ENCODE data around the gene ADO. TPM values are rescaled to one million over a fixed set of nuclear protein-coding genes. Genes with fewer than 3 reads are reported as not detected.

The ADO gene
- total RNA-seq, 2 donors from 2014 or later, result 27.1 to 30.1 TPM

GRCh38 chr10:62810156-62810902, 5.8 kb downstream of the ADO start:
- WGBS, 2 experiments (ENCODE audit: insufficient coverage in 1 of 2, insufficient read length in 1 of 2), result 95 to 100% methylated on average over 6 to 8 of the region's 8 CpGs
- no peak for DNase-seq
- H3K4me3 ChIP-seq (ENCODE audit: low read length), result no peak overlapping the region
- TF ChIP-seq, protein P1, sequence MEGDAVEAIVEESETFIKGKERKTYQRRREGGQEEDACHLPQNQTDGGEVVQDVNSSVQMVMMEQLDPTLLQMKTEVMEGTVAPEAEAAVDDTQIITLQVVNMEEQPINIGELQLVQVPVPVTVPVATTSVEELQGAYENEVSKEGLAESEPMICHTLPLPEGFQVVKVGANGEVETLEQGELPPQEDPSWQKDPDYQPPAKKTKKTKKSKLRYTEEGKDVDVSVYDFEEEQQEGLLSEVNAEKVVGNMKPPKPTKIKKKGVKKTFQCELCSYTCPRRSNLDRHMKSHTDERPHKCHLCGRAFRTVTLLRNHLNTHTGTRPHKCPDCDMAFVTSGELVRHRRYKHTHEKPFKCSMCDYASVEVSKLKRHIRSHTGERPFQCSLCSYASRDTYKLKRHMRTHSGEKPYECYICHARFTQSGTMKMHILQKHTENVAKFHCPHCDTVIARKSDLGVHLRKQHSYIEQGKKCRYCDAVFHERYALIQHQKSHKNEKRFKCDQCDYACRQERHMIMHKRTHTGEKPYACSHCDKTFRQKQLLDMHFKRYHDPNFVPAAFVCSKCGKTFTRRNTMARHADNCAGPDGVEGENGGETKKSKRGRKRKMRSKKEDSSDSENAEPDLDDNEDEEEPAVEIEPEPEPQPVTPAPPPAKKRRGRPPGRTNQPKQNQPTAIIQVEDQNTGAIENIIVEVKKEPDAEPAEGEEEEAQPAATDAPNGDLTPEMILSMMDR (conservative IDR thresholded peaks at IDR 0.05), result no peak
- no peak overlapping the region for H3K27ac ChIP-seq (ENCODE audit: low read depth, low read length)
- peaks cover 16% of the 10 kb centered on the region for H3K4me1 Mint-ChIP-seq
- no peak overlapping the region for H3K4me3 Mint-ChIP-seq
- peaks cover 40% of the 10 kb centered on the region for H3K27me3 Mint-ChIP-seq (ENCODE audit: insufficient read depth)
- H3K27me3 ChIP-seq (ENCODE audit: control insufficient read depth, insufficient read depth, low read length, poor library complexity, severe bottlenecking), result peaks cover 44% of the 10 kb centered on the region
- no peaks in the 10 kb centered on the region for H3K9me3 ChIP-seq (ENCODE audit: control insufficient read depth, low read length)
- H3K9ac ChIP-seq (ENCODE audit: extremely low read depth, low read length, poor library complexity, severe bottlenecking), result no peak overlapping the region
- H3K36me3 ChIP-seq (ENCODE audit: control insufficient read depth, insufficient read depth, low read length), result peaks cover 3% of the 10 kb centered on the region
- H3K36me3 Mint-ChIP-seq (ENCODE audit: low read depth), result no peaks in the 10 kb centered on the region
- H3K27ac Mint-ChIP-seq, result no peak overlapping the region
- no peaks in the 10 kb centered on the region for H3K9me3 Mint-ChIP-seq
- peaks cover 8% of the 10 kb centered on the region for H3K4me1 ChIP-seq (ENCODE audit: control insufficient read depth, insufficient read depth, low read length)

DNA sequence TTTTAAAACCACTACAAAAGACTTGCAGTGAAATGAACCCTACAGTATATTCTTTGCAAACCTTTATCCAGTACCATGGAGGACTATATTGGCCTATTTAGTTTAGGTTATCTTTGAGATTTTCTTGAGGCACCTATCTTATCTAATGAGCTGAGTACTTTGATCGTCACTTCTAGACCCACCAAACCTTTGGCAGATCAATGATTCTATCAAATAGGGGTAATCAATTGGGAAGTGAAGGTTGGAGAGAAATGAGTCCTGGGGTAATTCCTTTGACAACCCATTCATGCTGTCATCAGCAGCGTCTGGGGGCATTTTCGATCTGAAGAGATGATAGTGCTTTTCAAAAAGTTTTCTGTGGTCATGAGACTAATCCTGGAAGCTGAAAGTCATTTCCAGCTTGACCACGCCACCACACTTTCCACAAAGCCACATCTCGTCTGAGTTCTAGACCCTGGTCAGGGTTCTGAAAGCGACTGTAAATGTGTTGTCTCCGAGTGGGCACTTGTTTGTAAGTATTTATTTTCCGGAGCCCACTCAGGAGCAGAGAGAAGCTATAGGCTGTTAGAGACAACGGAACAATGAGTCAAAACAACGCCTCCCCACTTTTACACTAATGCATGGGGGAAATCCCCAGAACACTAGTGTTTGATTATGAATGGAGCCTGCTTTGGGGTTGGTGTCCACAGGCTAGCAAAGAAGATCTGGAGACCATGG, 6.8 kb downstream of the ADO start:
- no peaks in the 10 kb centered on the region for H3K9me3 ChIP-seq (ENCODE audit: control insufficient read depth, low read length)
- Mint-ChIP-seq H3K27me3 (ENCODE audit: insufficient read depth) (peaks cover 50% of the 10 kb centered on the region), H3K4me3 (no peak overlapping the region), H3K9me3 (no peaks in the 10 kb centered on the region), H3K27ac (no peak overlapping the region), H3K36me3 (ENCODE audit: low read depth) (no peaks in the 10 kb centered on the region), H3K4me1 (peaks cover 19% of the 10 kb centered on the region)
- H3K27ac ChIP-seq (ENCODE audit: low read depth, low read length), result no peak overlapping the region
- H3K27me3 ChIP-seq (ENCODE audit: control insufficient read depth, insufficient read depth, low read length, poor library complexity, severe bottlenecking), result peaks cover 53% of the 10 kb centered on the region
- H3K9ac ChIP-seq (ENCODE audit: extremely low read depth, low read length, poor library complexity, severe bottlenecking), result no peak overlapping the region
- TF ChIP-seq, protein P1 (conservative IDR thresholded peaks at IDR 0.05), result no peak
- DNase-seq, result no peak
- H3K36me3 ChIP-seq (ENCODE audit: control insufficient read depth, insufficient read depth, low read length), result peaks cover 3% of the 10 kb centered on the region
- H3K4me1 ChIP-seq (ENCODE audit: control insufficient read depth, insufficient read depth, low read length), result peaks cover 8% of the 10 kb centered on the region
- 84 to 93% methylated on average over 4 to 10 of the region's 10 CpGs for WGBS, 2 experiments (ENCODE audit: insufficient coverage in 1 of 2, insufficient read length in 1 of 2)
- H3K4me3 ChIP-seq (ENCODE audit: low read length), result no peak overlapping the region

GRCh38 chr10:62812672-62813439, 8.3 kb downstream of the ADO start:
- H3K4me1 ChIP-seq (ENCODE audit: control insufficient read depth, insufficient read depth, low read length), result no peaks in the 10 kb centered on the region
- no peak overlapping the region for H3K9ac ChIP-seq (ENCODE audit: extremely low read depth, low read length, poor library complexity, severe bottlenecking)
- peaks cover 15% of the 10 kb centered on the region for H3K4me1 Mint-ChIP-seq
- no peak for DNase-seq
- H3K27ac ChIP-seq (ENCODE audit: low read depth, low read length), result no peak overlapping the region
- H3K27me3 ChIP-seq (ENCODE audit: control insufficient read depth, insufficient read depth, low read length, poor library complexity, severe bottlenecking), result peaks cover 65% of the 10 kb centered on the region
- H3K36me3 Mint-ChIP-seq (ENCODE audit: low read depth), result no peaks in the 10 kb centered on the region
- no peak overlapping the region for H3K4me3 ChIP-seq (ENCODE audit: low read length)
- H3K9me3 ChIP-seq (ENCODE audit: control insufficient read depth, low read length), result no peaks in the 10 kb centered on the region
- 92 to 94% methylated on average over 8 to 13 of the region's 13 CpGs for WGBS, 2 experiments (ENCODE audit: insufficient coverage in 1 of 2, insufficient read length in 1 of 2)
- no peak overlapping the region for H3K27ac Mint-ChIP-seq
- H3K27me3 Mint-ChIP-seq (ENCODE audit: insufficient read depth), result peaks cover 65% of the 10 kb centered on the region
- TF ChIP-seq, protein P1 (conservative IDR thresholded peaks at IDR 0.05), result no peak
- H3K36me3 ChIP-seq (ENCODE audit: control insufficient read depth, insufficient read depth, low read length), result peaks cover 3% of the 10 kb centered on the region
- H3K4me3 Mint-ChIP-seq, result no peak overlapping the region
- no peaks in the 10 kb centered on the region for H3K9me3 Mint-ChIP-seq
